ENCODE data around the gene C12orf57. TPM values are rescaled to one million over a fixed set of nuclear protein-coding genes. Genes with fewer than 3 reads are reported as not detected.

Gene C12orf57
- total RNA-seq, 1 donor from 2014 or later: 277 TPM

GRCh38 chr12:6909421-6910145 is 34.2 kb upstream of the C12orf57 start:
- Mint-ChIP-seq H3K27me3 (peaks cover 22% of the 10 kb centered on the region), H3K4me3 (ENCODE audit: low read depth) (no peak overlapping the region), H3K9me3 (ENCODE audit: low read depth) (no peaks in the 10 kb centered on the region), H3K27ac (no peak overlapping the region), H3K36me3 (ENCODE audit: insufficient read depth) (no peaks in the 10 kb centered on the region), H3K4me1 (ENCODE audit: low read depth) (peaks cover 9% of the 10 kb centered on the region)
- no peak for DNase-seq (ENCODE audit: low spot score, unreplicated experiment)
- no peak for TF ChIP-seq CTCF (IDR thresholded peaks at IDR 0.05; ENCODE audit: unreplicated experiment)

- Mint-ChIP-seq H3K27ac (no peak overlapping the region), H3K4me3 (ENCODE audit: low read depth) (peak overlapping the region; percentile 86), H3K27me3 (peaks cover 29% of the 10 kb centered on the region), H3K9me3 (ENCODE audit: low read depth) (no peaks in the 10 kb centered on the region), H3K36me3 (ENCODE audit: insufficient read depth) (peaks cover 1% of the 10 kb centered on the region), H3K4me1 (ENCODE audit: low read depth) (peaks cover 22% of the 10 kb centered on the region)
- DNase-seq (ENCODE audit: low spot score, unreplicated experiment): no peak
- no peak for TF ChIP-seq CTCF (IDR thresholded peaks at IDR 0.05; ENCODE audit: unreplicated experiment)
Measured at GRCh38 chr12:6912164-6912935, 31.5 kb upstream of the C12orf57 start.

- H3K36me3 Mint-ChIP-seq (ENCODE audit: insufficient read depth): peaks cover 5% of the 10 kb centered on the region
- peak within 1 kb of the TSS; percentile 85 for H3K27ac Mint-ChIP-seq
- no peaks in the 10 kb centered on the region for H3K9me3 Mint-ChIP-seq (ENCODE audit: low read depth)
- DNase-seq (ENCODE audit: low spot score, unreplicated experiment): peak; percentile 56
- H3K4me1 Mint-ChIP-seq (ENCODE audit: low read depth): peaks cover 22% of the 10 kb centered on the region
- H3K4me3 Mint-ChIP-seq (ENCODE audit: low read depth): peak within 1 kb of the TSS; percentile 86
- H3K27me3 Mint-ChIP-seq: peaks cover 29% of the 10 kb centered on the region
- TF ChIP-seq CTCF (IDR thresholded peaks at IDR 0.05; ENCODE audit: unreplicated experiment): no peak
Measured at GRCh38 chr12:6914246-6914946, 29.4 kb upstream of the C12orf57 start, which contains the start of gene ENO2. Gene ENO2 (plus strand): TSS chr12:6914580. CDS start chr12:6915833, 1,253 bp downstream.

- peaks cover 22% of the 10 kb centered on the region for H3K4me1 Mint-ChIP-seq (ENCODE audit: low read depth)
- DNase-seq (ENCODE audit: low spot score, unreplicated experiment): no peak
- TF ChIP-seq CTCF (IDR thresholded peaks at IDR 0.05; ENCODE audit: unreplicated experiment): no peak
Measured at GRCh38 chr12:6914947-6915788, 28.7 kb upstream of the C12orf57 start.

More at GRCh38 chr12:6914947-6915788, 28.7 kb upstream of the C12orf57 start:
- H3K36me3 Mint-ChIP-seq (ENCODE audit: insufficient read depth): peaks cover 10% of the 10 kb centered on the region
- H3K27me3 Mint-ChIP-seq: peaks cover 29% of the 10 kb centered on the region
- peak overlapping the region; percentile 85 for H3K27ac Mint-ChIP-seq
- no peaks in the 10 kb centered on the region for H3K9me3 Mint-ChIP-seq (ENCODE audit: low read depth)
- peak overlapping the region; percentile 86 for H3K4me3 Mint-ChIP-seq (ENCODE audit: low read depth)

All from progenitor cell of endocrine pancreas (in vitro differentiated cells).